ENCODE results near the gene ISM2.

The ISM2 gene

DNA sequence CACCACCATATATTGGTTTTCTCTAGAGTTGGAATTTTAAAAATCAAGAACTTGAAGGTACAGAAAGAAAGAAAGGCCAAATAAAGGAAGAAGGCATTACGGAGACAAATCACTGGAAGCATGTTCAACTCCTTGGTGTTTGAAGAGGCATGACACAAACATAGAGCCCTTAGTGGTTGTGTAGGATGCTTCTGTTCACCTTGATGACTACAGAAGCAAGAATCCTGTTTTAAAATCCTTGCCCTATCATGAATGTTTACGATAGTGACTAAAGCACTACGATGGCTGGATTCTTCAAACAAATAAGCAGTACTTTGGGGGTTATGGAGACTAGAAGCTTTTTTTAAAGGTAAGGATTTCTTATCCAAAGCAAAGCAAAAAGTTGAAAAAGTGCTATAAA lies 10.3 kb upstream of the ISM2 start:
- FAIRE-seq = no peak
- no peak for DNase-seq (ENCODE audit: insufficient read length, low spot score)

DNA sequence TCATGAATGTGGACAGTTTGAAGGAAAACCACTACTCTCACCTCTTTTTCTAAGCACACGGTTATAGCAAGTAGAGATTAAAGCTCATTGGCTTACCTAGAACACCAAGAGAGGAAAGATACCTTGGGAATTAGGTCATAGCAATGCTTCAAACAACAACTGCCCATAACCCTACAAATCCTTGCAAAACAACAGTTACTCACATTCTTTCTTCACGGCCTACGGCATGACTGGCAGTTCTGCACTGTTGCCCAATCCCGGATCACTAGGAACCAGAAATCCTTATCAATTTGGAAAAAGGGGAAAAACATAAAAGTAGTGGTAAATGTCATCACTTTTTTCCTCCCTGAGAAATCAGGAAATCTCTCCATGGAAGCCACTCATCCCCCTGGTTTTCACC lies 9.6 kb upstream of the ISM2 start:
- FAIRE-seq (no peak), DNase-seq (ENCODE audit: insufficient read length, low spot score) (no peak)

DNA sequence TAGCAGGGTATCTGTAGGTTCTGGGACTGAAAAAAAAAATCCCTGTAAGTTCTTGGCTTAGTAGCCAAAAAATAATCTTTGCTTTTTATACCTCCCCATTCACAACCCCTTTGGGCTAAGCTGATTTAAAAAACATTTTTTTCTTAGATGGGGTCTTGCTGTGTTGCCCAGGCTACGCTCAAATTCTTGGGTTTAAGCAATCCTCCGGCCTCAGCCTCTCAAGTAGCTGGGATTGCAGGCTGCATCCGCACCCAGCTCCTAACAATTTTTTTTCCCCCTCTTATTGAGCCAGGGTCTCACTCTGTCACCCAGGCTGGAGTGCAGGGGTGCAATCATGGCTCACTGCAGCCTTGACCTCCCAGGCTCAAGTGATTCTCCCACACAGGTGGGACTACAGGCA lies 9.1 kb upstream of the ISM2 start:
- FAIRE-seq (no peak), DNase-seq (ENCODE audit: insufficient read length, low spot score) (no peak)

DNA sequence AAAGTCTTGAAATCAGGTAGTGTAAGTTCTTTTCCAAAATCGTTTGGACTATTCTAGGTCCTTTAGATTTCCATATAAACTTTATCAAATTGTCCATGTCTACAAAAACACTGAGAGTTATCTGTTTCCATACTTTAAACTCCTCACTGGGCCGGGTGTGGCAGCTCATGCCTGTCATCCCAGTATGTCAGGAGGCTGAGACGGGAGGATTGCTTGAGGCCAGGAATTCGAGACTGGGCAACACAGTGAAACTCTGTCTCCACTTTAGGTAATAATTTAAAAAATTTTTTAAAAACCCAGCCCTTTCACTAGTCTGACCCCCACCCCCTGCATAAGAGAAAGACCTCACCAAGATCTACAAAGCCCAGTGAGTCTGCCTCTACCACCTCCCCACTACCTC lies 6.4 kb upstream of the ISM2 start:
- FAIRE-seq (no peak), DNase-seq (ENCODE audit: insufficient read length, low spot score) (no peak)

DNA sequence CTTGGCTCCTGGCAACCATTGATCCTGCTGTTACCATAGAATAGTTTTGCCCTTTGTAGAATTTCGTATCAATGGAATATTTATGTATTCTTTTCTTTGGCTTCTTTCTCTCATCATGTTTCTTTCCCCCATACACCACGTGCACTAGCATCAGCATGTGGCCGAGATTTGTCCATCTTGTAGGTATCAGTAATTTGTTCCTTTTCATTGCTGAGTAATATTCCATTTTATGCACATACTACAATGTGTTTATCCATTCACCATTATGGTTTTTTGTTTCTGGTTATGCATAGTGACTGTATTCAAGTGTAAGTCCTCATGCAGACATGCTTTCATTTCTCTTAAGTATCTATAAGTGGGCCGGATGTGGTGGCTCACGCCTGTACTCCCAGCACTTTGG lies 4.5 kb upstream of the ISM2 start:
- no peak for FAIRE-seq

DNA sequence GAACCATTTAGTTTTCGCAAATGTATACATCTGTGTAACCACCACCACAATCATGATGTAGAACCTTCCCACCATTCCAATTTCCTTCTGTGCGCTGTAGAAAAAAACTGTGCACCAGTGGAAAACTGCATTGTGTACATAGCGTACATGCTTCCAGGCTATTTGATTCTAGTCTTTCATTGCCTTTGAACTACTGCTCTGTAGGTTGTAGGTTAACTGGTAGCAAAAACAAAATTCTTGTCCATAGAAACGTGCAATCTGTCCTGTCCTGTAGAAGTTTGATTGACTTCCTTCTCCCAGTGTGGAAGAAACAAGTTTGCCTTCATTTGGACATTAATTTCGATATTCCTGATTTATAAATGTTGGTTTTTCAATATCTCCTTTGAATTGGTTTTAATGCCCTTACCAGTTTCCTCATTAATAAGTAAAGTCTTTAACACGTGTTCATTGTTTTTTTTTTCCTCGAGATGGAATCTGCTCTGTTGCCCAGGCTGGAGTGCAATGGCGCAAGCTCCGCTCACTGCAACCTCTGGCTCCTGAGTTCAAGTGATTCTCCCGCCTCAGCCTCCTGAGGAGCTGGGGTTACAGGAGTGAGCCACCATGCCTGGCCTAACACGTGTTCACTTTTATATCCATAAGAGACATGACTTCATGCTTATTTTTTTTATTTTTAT lies 3.6 kb upstream of the ISM2 start:
- DNase-seq (ENCODE audit: insufficient read length, low spot score) (no peak), FAIRE-seq (no peak)

More for the DNA sequence above, 4.5 kb upstream of the ISM2 start:
- DNase-seq (ENCODE audit: insufficient read length, low spot score) = no peak

DNA sequence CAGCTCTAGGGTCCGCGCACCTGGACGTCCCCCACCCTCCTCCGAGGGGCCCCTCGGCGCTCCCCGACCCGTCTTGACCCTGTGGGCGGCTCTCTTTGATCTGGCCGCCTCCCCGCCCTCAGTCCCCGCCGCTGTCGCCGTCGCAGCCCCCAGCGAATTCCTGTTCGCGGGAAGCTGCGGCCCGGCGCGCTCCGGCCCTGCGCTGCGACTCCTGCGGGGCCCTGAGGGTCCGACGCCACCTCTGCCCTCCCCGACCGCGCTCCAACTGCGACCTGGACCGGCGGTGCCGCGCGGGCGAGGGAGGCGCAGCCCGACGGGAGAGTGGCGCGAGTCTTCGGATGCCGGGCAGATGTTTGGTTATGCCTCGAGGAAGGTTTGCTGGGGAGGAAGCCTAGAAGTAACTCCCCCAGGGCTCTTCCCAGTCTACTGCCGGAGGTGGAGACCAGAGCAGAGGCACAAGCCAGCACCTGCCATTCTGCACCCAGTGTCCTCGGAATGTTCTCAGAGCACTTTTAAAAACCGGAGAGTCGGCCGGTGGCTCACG lies 440 bp upstream of the ISM2 start:
- FAIRE-seq (no peak), DNase-seq (ENCODE audit: insufficient read length, low spot score) (no peak)

DNA sequence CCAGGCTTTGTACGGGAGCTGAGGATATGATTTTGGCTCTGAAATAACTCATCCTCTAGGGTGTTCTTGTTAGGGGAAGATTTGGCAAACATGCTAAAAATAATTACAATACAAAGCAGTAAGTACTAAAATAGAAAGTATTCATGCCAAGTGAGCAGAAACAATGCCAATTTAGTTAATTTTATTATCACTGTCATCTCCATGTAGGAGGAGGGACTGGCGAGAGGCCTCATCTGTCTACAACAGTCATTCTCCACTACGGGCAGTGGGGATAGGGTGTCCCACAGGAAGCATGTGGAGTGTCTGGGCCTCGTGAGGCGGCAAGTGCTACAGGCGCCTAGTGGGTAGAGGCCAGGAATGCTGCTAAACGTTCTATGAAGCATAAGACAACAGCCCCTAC lies 3.3 kb downstream of the ISM2 start:
- DNase-seq (ENCODE audit: insufficient read length, low spot score) (no peak), FAIRE-seq (no peak)

DNA sequence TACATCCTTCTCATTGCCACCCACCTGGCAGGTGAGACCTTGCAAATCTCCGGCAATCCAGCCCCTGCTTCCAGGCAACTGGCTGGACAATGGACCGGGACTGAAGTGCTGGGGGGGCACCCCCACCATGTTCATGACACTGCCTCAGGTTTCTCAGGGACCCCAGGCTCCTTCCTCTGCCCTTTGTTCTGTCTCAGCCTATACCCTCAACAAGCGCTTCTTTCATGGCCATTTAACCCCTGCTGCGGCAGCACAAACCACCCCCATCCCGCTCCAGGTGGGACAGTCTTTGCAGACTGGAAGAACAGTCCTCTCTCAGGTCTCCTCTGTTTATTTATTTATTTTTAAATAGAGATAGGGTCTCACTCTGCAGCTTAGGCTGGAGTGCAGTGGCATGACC lies 7.6 kb downstream of the ISM2 start:
- no peak for FAIRE-seq

DNA sequence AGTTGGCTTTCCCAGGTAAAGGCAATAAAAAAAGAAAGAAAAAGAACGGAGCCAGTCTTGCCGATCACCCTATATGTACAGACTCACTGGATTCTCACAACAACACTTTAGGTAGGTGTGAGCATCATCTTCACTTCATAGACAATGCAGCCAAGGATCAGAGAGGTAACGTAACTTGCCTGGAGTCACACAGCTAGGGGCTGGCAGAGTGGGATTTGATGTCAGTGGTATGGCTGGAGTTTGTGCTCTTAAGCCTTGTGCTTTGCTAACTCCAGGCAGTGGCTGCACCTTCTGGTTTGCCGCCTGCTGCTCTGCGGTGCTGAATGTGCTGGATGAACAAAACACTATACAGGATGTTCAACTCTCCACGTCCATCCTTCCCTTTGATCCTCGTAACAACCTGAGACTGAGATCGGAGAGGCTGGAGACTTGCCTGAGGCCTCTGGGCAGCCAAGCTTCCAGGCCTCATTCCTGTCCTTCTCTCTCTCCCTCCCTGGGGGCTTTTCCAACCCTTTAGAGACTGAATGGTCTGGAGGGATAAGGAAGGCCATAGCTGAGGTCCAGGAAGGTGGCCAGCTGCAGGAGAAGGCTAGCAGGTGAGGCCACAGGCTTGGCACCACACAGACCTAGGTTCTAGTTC lies 8.1 kb downstream of the ISM2 start:
- FAIRE-seq (no peak), DNase-seq (ENCODE audit: insufficient read length, low spot score) (no peak)

More for the DNA sequence above, 7.6 kb downstream of the ISM2 start:
- no peak for DNase-seq (ENCODE audit: insufficient read length, low spot score)

DNA sequence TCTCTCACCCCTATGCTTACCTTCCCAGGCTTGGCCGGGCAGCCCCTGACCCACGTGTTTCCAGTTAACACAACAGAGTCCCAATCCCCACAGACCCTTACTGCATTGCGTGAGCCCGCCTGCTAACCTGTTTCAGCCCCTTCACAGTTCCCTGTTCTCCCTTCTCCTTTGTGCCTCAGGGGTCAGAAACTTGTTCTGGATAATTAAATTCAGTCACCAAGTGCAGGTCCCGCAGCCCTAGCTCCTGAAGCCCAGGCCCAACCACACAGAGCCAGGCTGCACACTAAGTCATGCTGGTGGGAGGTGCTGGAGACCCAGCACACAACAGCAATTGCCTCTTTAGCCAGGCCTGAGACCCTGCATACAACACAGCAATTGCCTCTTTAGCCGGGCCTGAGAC lies 9.6 kb downstream of the ISM2 start:
- DNase-seq (ENCODE audit: insufficient read length, low spot score) (no peak), FAIRE-seq (no peak)

DNA sequence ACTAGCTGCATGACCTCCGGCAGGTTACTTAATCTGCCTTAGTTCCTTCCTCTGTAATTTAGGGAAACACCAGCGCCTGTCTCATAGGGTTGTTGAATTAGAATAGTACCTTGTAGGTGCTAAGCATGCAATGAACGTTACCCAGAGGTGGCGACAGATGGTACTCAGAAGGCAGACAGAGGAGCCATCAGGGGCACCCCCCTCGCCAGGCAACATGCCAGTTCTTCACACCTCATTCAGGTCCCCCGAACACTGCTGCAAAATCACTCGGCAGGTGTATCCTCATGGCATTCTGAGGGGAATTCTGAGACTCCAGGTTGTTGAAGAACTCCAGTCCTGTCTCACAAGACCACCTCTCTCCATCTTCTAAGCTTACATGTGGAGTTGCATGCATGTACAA lies 10.1 kb downstream of the ISM2 start:
- DNase-seq (ENCODE audit: insufficient read length, low spot score) (no peak), FAIRE-seq (no peak)

DNA sequence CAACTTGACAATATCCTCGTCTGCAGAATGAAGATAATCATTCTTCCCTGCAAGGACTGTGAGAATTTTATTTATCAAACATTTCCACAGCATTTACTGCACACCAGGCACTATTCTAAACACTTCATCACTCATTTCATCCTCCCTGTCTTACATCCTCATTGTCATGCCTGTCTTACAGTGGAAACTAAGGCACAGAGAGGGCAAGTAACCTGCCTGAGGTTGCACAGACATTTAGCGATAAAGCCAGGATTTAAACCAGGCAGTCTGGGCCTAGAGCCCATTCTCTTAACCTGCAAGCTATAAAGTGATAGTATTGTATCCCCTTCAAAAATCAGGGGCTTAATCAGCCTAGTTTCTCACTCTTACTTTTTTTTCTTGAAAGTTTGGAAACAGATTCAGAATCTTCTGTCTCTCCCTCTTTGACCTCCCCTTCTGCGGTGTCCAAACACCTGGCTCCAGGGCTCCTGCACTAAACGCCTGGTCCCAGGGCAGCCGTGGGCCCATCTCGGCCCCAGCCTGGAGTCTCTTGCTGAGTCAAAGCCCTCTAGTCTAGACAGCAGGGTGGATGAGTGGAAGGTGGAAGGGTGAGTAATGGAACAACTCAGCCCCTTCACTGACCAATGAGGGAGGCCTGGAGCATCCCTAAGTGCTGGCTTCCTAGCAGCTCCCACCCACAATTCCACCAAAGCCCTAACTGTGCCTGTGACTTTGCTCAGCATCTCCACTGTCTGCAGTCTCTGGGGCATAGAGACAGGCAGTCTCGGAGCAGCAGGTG lies 12.5 kb downstream of the ISM2 start:
- FAIRE-seq = no peak
- no peak for DNase-seq (ENCODE audit: insufficient read length, low spot score)

DNA sequence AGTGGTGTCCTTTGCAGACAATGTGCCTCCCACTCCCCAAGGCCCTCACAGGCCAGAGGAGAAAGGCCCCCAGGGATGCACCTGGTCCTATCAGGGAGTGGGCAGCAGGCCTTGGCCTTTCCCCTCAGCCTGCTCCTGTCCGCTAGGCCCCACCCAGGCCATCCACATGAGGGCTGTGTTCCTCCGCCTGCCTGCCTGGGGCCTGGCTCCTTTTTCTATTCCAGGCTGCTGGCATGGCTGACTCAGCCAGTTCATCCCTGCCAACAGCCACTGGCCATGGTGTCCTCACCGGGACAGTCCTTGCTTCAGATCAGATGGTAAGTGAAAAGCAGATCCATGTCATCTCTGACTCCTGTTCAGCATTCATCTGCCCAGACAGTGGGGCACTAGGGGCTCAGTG lies 13.4 kb downstream of the ISM2 start:
- FAIRE-seq (no peak), DNase-seq (ENCODE audit: insufficient read length, low spot score) (no peak)

DNA sequence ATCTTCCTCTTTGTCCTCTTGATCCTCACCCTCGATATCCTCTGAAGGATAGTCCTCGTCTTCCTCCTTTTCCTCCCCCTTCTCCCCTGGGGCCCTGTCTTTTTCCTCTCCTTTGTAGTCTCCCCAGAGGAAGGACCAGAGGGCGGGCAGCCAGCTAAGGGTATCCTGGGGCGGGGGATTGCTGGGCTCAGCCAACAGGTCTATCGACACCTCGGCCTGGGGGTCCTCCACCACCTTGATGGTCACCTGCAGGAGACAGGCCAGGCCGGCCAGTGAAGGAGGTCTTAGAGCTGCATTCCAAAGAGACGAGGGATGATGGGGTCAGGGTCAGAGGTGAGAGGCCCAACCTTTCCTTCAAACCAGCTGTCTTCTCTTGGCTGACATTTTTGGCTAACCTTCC lies 16.2 kb downstream of the ISM2 start:
- no peak for FAIRE-seq
- no peak for DNase-seq (ENCODE audit: insufficient read length, low spot score)

DNA sequence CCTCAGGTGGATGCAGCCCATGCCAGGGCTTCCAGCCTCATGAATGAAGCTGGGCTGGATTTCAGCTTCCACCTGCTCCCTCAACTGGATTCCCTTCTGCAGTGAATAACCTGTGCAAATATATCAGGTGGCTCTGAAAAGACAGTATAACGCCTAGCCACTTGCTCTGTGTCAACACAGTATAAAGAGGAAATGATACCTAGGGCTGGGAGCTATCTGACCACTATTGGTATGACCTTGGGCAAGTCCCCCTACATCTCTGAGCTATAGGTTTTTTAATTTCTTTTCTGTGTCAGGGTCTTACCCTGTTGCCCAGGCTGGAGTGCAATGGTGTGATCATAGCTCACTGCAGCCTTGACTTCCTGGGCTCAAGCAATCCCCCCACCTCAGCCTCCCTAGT lies 19.8 kb downstream of the ISM2 start:
- no peak for FAIRE-seq
- no peak for DNase-seq (ENCODE audit: insufficient read length, low spot score)

DNA sequence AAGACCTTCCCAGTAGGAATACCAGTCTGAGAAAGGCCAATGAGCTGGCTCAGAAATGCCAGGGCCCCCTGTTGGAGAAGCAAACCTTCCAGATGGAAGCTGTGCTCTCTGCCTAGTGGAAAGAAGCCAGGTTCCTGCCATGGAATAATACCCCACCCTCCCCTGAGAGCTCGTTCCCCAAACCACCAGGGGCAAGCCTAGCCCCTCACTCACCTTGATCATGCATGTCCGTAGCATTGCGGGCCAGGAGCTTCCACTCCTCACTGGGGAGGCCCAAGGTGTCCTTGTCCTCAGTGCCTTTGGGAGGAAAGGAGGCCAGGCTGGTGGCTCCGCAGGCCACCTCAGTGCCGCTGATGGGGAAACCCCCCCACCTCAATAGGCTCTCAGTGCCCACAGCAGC lies 20.6 kb downstream of the ISM2 start:
- no peak for DNase-seq (ENCODE audit: insufficient read length, low spot score)
- FAIRE-seq = no peak

DNA sequence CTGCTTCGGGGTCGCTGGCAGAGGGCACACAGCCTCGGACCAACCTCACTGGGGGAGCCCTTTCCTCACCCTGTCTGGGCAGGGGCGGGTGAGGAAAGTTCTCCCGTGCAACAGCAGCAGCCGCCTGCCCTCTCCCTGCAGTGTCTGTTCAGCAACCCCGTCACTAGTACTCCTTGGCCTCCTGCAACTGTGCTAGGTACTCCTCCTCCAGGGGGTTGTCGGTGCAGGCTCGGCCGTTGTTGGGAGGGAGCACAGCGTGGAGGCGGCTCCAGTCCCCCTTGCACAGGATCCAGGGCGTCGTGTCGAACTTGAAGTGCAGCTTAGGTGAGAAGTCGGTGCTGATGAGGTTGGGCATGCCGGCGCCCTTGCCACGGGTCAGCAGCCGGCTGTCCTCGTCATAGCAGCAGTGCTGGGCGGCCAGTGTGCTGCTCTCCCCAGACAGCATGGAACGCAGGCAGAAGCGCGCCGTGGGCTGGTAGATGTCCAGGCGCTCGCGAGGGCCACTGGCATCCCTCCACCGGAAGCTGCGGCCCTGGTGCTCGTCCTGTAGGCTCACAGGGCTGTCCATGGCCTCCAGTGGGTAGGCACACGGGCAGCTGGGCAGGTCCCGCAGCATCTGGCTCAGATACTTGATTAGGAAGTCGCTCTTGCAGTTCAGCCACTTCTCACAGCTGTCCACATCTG lies 23.0 kb downstream of the ISM2 start:
- DNase-seq (ENCODE audit: insufficient read length, low spot score) (no peak), FAIRE-seq (no peak)

DNA sequence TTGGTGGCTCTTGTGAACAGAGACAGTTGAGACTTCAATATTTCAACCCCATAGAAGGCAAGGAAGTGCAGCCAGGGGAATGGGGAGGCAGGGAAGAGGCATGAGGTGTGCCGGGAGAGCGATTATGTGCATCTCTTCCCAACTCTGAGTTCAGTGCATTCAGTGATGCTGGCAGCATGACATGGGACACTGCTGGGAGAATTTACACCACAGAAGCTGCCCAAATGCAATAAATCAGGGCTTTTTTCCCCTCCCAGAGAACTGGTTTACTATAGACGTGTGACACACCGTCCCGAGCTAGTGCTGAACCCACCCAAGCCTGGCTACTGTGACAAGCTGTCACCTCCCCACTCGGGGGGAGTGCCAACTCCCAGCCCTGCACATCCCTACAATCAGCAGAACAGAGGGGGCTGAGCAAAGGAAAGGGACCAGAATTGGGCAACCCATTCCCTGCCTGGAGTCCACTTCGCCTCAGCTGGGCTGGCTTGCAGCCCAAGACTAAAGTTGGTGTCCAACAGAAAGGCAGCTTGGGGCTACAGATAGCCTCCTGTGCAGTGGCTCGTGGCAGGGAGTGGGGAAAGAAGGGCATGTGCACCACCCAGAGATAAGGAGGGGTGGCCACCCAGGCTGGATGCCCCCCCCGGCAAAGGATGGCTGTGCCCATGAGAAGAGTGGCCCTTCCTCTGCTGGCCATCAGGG lies 24.0 kb downstream of the ISM2 start:
- DNase-seq (ENCODE audit: insufficient read length, low spot score) (no peak), FAIRE-seq (no peak)

DNA sequence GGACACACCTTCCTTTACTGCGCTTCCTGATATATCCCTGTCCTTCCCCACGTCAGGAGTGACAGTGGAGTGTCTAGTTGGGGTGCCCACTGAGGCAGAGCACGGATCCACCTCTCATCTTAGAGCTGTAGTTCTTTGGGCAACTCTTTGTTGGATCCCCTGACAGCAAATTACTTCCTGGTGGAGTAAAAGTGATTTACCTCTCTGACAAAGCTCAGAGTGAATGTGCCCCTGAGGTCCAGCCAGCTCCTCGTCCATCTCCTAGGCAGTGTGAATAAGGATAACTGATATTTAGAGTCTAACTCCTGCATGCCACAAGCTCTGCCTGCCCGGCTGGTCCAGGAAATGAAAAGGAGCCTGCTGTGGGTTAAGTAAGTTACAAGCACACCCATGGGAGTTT lies 24.7 kb downstream of the ISM2 start:
- no peak for FAIRE-seq
- no peak for DNase-seq (ENCODE audit: insufficient read length, low spot score)

All from HTR-8/SVneo (cell line).